Smooth muscle cell (in vitro differentiated cells): ENCODE measurements around the gene CYTH1. TPM values are rescaled to one million over a fixed set of nuclear protein-coding genes. Genes with fewer than 3 reads are reported as not detected.

Experiments
- DNase-seq: peaks from one replicate; lab custom pipeline; 2025; ENCODE audit not compliant: unreplicated experiment; lab: John Stamatoyannopoulos, UW
- H2AFZ ChIP-seq: fragments of 200-600 bp; sonication (generic); 2 replicates; pipeline ENCODE4 v1.6.0; 2016; ENCODE audit warnings: antibody characterized with exemption, low read depth, mild to moderate bottlenecking
- H3F3A ChIP-seq: fragments of 200-600 bp; sonication (generic); 2 replicates; pipeline ENCODE4 v1.6.0; 2017; ENCODE audit warnings: antibody characterized with exemption, low read depth
- H3K27ac ChIP-seq: fragments of 200-600 bp; sonication (generic); 2 replicates; pipeline ENCODE4 v1.5.1; 2016; ENCODE audit warnings: low read depth, mild to moderate bottlenecking
- H3K27me3 ChIP-seq: fragments of 200-600 bp; sonication (generic); 2 replicates; pipeline ENCODE4 v1.6.1; 2016; ENCODE audit warnings: low read depth, mild to moderate bottlenecking
- H3K36me3 ChIP-seq: fragments of 200-600 bp; sonication (generic); 2 replicates; pipeline ENCODE4 v1.5.1; 2016; ENCODE audit warnings: low read depth
- H3K4me1 ChIP-seq: fragments of 200-600 bp; sonication (generic); 2 replicates; pipeline ENCODE4 v1.5.1; 2016; ENCODE audit warnings: low read depth
- H3K4me2 ChIP-seq: fragments of 200-600 bp; sonication (generic); 2 replicates; pipeline ENCODE4 v1.6.0; 2016; ENCODE audit warnings: mild to moderate bottlenecking
- H3K4me3 ChIP-seq: fragments of 200-600 bp; sonication (generic); 2 replicates; pipeline ENCODE4 v1.5.1; 2016; ENCODE audit warnings: mild to moderate bottlenecking
- H3K79me2 ChIP-seq: fragments of 200-600 bp; sonication (generic); 2 replicates; pipeline ENCODE4 v1.6.0; 2016; ENCODE audit warnings: low read depth, mild to moderate bottlenecking
- H3K9ac ChIP-seq: fragments of 200-600 bp; sonication (generic); 2 replicates; pipeline ENCODE4 v1.6.0; 2016; ENCODE audit warnings: low read depth
- H3K9me3 ChIP-seq: fragments of 200-600 bp; sonication (generic); replicated peaks from 2 replicates; pipeline ENCODE4 v1.5.1; 2016; ENCODE audit warnings: low read depth
- H4K20me1 ChIP-seq: fragments of 200-600 bp; sonication (generic); 2 replicates; pipeline ENCODE4 v1.6.0; 2016; ENCODE audit warnings: low read depth
- WGBS: methylation state at CpG from one replicate; pipeline ENCODE4 v1.1.7; 2016; ENCODE audit warnings: low lambda C conversion rate; 5-methylcytosine and 5-hydroxymethylcytosine counted together
- polyA plus RNA-seq: library from polyadenylated mRNA; unstranded; fragments of >200 nt; fragmentation: Nextera tagmentation; extraction: Ambion mirVana; gene quantifications from 2 replicates; pipeline ENCODE4 v1.2.1, GENCODE V29; 2016
- total RNA-seq: library from RNA; depleted of rRNA; stranded (reverse); fragments of >200 nt; gene quantifications from 2 replicates; pipeline ENCODE4 v1.2.3, GENCODE V29; 2014
- TF ChIP-seq, protein P1 (sequence below): fragments of 200-600 bp; sonication (generic); IDR thresholded peaks from 2 replicates; pipeline ENCODE4 v1.5.1; 2017; ENCODE audit warnings: borderline replicate concordance, mild to moderate bottlenecking, antibody characterized with exemption; ENCODE audit not compliant: insufficient read depth, poor library complexity, severe bottlenecking

The CYTH1 gene
- total and polyA plus RNA-seq, 2 experiments from 2014 or later: 14.1 to 19.3 TPM

DNA sequence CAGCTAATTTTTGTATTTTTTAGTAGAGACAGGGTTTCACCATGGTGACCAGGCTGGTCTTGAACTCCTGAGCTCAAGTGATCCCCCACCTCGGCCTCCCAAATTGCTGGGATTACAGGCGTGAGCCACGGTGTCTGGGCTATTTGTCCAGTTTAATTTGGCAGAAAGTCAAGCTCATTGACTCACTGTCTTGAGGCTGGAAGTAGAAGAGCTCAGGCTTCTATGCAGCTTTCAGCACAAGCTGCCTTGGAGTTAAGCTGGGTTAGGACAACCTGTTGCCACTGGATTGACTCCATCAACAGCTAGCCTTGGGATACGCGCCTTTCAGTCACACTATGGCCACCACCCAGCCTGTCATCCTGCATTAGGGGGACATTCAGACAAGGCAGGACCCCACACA, 128.7 kb downstream of the CYTH1 start:
- DNase-seq: no peak
- no peaks in the 10 kb centered on the region for H4K20me1 ChIP-seq
- TF ChIP-seq, protein P1, sequence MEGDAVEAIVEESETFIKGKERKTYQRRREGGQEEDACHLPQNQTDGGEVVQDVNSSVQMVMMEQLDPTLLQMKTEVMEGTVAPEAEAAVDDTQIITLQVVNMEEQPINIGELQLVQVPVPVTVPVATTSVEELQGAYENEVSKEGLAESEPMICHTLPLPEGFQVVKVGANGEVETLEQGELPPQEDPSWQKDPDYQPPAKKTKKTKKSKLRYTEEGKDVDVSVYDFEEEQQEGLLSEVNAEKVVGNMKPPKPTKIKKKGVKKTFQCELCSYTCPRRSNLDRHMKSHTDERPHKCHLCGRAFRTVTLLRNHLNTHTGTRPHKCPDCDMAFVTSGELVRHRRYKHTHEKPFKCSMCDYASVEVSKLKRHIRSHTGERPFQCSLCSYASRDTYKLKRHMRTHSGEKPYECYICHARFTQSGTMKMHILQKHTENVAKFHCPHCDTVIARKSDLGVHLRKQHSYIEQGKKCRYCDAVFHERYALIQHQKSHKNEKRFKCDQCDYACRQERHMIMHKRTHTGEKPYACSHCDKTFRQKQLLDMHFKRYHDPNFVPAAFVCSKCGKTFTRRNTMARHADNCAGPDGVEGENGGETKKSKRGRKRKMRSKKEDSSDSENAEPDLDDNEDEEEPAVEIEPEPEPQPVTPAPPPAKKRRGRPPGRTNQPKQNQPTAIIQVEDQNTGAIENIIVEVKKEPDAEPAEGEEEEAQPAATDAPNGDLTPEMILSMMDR: no peak
- no peak overlapping the region for H3K27ac ChIP-seq
- H3F3A ChIP-seq: no peaks in the 10 kb centered on the region
- no peak overlapping the region for H3K4me3 ChIP-seq
- no peak overlapping the region for H3K4me2 ChIP-seq
- no peak overlapping the region for H2AFZ ChIP-seq
- no peaks in the 10 kb centered on the region for H3K36me3 ChIP-seq
- no peaks in the 10 kb centered on the region for H3K27me3 ChIP-seq
- H3K79me2 ChIP-seq: no peaks in the 10 kb centered on the region
- no peaks in the 10 kb centered on the region for H3K4me1 ChIP-seq
- 84% methylated on average over 5 of the region's 5 CpGs for WGBS
- H3K9ac ChIP-seq: no peak overlapping the region
- H3K9me3 ChIP-seq: no peaks in the 10 kb centered on the region

DNA sequence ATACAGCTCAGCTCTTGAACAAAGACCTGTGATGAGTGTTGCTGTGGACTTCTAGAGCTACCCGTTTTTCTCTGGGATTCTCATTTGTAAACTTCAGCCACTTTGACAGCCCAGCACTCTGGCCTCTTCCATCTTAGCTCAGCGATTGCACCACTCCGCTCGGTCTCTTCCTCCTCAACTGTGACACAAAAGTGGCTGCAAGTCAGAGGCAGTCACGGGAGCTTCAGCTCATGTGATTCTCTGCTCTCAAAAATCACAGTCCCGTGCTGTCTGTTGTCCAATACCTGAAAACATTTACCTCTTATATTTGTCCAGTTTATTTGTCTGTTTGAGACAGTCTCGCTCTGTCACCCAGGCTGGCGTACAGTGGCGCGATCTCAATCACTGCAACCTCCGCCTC, 129.2 kb downstream of the CYTH1 start:
- no peak overlapping the region for H2AFZ ChIP-seq

DNA sequence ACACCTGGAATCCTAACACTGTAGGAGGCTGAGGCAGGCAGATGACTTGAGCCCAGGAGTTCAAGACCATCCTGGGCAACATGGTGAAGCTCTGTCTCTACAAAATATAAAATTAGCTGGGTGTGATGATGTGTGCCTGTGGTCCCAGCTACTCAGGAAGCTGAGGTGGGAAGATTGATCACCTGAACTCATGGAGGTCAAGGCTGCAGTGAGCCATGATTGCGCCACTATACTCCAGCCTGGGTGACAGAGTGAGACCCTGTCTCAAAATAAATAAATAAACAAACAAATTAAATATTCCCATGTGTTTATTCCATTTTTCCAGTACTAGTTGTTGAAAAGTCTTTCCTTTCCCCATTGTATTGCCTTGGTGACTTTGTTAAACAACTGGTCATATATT, 130.0 kb downstream of the CYTH1 start:
- H3K9me3 ChIP-seq: no peaks in the 10 kb centered on the region
- no peak for DNase-seq
- H3K4me2 ChIP-seq: no peak overlapping the region
- TF ChIP-seq, protein P1: no peak
- H3K4me3 ChIP-seq: no peak overlapping the region
- no peaks in the 10 kb centered on the region for H4K20me1 ChIP-seq
- H3K4me1 ChIP-seq: no peaks in the 10 kb centered on the region
- H3K79me2 ChIP-seq: no peaks in the 10 kb centered on the region
- no peak overlapping the region for H3K27ac ChIP-seq
- H3K36me3 ChIP-seq: no peaks in the 10 kb centered on the region
- H3K27me3 ChIP-seq: no peaks in the 10 kb centered on the region
- H3F3A ChIP-seq: no peaks in the 10 kb centered on the region
- H2AFZ ChIP-seq: no peak overlapping the region
- WGBS: 100% methylated on average over 1 of the region's 1 CpG
- no peak overlapping the region for H3K9ac ChIP-seq

More for the DNA sequence above, 129.2 kb downstream of the CYTH1 start:
- Histone ChIP-seq H3K9ac (no peak overlapping the region), H3K27ac (no peak overlapping the region), H3K27me3 (no peaks in the 10 kb centered on the region), H3K9me3 (no peaks in the 10 kb centered on the region), H3F3A (no peaks in the 10 kb centered on the region), H3K4me1 (no peaks in the 10 kb centered on the region), H3K79me2 (no peaks in the 10 kb centered on the region), H3K4me3 (no peak overlapping the region), H3K36me3 (no peaks in the 10 kb centered on the region), H3K4me2 (no peak overlapping the region), H4K20me1 (no peaks in the 10 kb centered on the region)
- TF ChIP-seq, protein P1: no peak
- DNase-seq: no peak
- 95% methylated on average over 11 of the region's 11 CpGs for WGBS

DNA sequence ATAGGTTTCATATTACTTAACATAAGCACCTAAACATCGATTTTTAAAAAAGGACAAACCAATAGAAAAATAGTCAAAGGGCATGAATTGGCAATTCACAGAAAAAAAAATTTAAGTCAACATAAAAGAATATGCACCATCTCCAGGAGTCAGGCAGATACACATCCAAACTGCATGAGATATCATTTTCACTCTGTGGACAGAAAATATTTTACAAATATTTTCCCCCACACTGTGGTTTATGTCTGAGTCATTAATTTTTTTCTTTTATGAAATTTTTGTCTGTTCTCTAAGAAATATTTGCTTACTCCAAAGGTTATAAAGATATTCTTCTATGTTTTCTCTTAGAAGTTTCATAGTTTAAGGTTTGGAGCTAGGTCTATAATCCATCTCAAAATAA, 130.5 kb downstream of the CYTH1 start:
- WGBS: 85% methylated on average over 1 of the region's 1 CpG
- Histone ChIP-seq H3K4me1 (no peaks in the 10 kb centered on the region), H3K9me3 (no peaks in the 10 kb centered on the region), H2AFZ (no peak overlapping the region), H4K20me1 (no peaks in the 10 kb centered on the region), H3F3A (no peaks in the 10 kb centered on the region), H3K4me2 (no peak overlapping the region), H3K36me3 (no peaks in the 10 kb centered on the region), H3K79me2 (no peaks in the 10 kb centered on the region), H3K9ac (no peak overlapping the region), H3K4me3 (no peak overlapping the region), H3K27ac (no peak overlapping the region), H3K27me3 (no peaks in the 10 kb centered on the region)
- no peak for DNase-seq
- TF ChIP-seq, protein P1: no peak
